ENCODE measurements around the gene NPHS1. TPM values are rescaled to one million over a fixed set of nuclear protein-coding genes. Genes with fewer than 3 reads are reported as not detected.
"Not testable (repeated sequence)": the region's sequence is repeated elsewhere in the genome, so short reads cannot be mapped to it uniquely, and the experiment has no call there.

Gene NPHS1
- total RNA-seq, result not detected in 2 replicates

DNA sequence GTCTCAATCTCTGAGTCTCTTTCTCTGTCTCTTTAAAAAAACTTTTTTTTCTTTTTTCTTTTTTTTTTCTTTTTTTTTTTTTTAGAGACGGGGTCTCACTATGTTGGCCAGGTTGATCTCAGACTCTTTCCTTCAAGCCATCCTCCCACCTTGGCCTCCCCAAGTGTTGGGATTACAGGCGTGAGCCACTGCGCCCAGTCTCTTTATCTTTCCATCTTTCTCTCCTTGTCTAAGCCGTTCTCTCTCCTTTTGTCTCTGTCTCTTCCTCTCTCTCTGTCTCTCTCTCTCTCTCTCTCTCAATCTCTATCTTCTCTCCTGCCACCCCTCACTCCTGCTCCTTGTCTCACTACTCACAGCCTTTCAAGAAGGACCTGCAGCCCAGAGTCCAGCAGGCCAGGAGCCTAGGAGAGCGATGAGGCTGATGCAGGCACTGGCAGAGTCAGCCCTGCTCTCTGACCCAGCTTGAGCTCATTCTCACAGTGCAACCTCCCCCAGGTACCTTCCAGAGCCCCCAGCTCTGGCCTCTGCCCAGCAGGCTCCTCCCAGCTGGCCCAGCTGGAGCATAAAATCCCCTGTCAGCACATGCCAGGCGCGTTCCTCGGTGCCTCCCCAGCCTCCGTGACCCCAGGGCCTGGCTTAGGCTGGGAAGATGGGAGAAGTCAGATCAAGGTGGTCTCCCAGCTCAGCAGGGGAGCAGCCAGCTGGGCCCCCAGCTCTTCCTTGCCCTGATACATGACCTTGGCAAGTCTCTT lies at the start of gene NPHS1:
Gene NPHS1 (minus strand): TSS at position 476 of the 752 bp plus-strand sequence. CDS start 667 bp downstream, outside the sequence.
- intact Hi-C loops (cut with micrococcal nuclease), result no loop called here

DNA sequence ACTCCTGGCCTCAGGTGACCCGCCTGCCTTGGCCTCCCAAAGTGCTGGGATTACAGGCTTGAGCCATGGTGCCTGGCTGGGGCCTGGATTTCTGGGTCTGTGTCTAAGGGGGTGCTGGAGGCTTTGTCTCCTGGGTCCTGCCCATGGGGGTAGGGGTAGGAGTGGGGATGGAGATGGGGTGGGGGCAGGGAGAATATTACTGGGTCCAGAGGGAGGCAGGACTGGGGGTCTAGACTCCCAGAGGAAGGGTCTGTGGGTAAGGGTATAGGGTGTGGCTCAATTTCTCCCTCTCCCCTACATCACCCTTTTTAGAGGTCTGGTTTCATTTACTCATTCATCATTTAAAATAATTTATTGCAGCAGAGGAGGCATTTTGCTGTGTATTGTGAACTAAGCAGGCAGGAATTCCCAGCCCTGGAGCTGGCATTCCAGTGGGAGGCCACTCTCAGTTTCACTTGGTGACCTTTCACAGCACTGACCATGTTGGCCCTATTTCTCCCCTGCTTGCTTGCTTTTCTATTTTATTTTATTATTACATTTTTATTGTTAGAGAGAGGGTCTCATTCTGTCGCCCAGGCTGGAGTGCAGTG lies 48.8 kb upstream of the NPHS1 start:
- intact Hi-C loops (cut with micrococcal nuclease), result loop anchor here (5.0 kb wide), 1 partner anchor 189 kb away; no protein-coding TSS in a partner anchor

DNA sequence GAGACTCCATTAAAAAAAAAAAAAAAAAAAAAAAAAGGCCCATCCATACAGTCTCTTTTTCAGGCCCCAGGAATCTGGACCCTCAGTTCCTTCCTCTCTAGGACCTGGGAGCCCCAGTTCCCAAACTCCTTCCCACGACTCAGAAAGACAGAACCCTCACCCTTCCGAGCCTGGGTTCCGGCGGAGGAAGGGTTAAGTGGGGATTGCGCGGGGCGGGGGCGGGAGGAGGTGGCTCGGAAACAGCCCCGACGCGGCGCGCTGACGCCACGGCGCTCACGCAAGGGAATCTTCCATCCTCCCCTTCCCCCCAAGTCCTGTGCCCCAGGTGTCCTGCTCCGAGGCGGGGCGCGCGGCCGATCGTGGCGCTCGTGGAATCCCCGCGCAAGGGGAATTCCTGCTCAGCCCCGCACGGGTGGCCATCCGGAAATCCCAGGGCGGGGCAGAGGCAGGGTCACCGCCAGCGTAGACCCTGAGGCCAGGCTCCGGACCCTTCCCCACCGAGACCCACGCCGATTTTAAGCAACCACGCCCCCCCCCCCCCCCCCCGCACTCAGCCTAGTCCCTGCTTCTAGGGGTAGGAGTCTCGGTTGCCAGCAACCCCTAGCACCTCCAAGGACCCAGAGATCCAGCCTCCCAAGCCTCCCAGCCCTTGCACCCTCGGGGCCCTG lies 47.4 kb upstream of the NPHS1 start:
- intact Hi-C loops (cut with micrococcal nuclease), result loop anchor here (1.0 to 5.0 kb wide), 3 partner anchors 17 to 187 kb away; no protein-coding TSS in a partner anchor

DNA sequence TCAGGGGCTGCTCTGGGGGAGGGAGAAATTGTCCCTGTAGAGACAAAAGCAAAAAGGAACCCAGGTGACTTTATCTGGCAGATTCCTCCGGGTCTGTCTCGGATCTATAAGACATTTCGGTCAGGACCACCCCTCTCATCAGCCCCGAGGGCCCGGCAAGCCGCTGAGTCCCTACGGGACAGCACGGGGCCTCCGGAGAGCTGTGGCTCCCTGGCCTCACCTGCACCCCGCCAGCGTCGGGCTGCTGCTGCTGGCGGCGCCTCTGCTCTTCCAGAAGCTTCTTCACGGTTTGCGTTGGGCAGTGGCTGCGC lies 46.1 kb upstream of the NPHS1 start:
- intact Hi-C loops (cut with micrococcal nuclease), result loop anchor here (2.0 kb wide), 1 partner anchor 16 kb away; no protein-coding TSS in a partner anchor

DNA sequence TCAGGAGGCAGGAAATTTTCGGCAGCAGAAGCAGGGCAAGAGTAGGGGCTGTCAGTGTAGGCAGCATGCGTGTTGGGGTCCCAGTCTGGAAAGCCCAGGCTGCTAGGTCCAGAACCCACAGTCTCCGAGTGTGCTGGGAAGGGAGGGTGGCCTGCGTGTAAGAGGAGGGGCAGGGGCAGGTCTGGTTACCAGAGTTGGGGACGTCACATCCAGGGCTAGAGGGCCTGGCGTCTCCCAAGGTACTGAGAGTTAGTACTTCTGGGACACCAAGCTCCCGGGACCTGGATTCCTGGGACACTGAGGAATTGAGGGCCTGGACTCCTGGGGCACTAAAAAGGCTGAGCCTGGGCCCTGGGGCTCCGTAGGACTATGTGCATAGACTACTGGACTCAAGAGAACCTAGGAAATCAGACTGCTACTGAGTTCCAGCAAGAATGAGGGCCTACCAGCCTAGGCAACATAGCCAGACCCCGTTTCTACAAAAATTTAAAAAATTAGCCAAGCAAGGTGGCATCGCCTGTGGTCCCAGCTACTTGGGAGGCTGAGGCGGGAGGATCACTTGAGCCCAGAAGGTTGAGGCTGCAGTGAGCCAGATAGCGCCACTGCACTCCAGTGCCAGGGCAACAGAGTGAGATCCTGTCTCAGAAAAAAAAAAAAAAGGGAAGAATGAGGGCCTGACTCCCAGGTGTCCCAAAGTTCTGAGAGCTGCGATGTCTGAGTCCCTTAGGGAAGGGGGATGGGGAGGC lies 45.6 kb upstream of the NPHS1 start:
- intact Hi-C loops (cut with micrococcal nuclease), result loop anchor here (2.0 kb wide), 1 partner anchor 15 kb away; no protein-coding TSS in a partner anchor

- intact Hi-C loops (cut with micrococcal nuclease), result no loop called here
Observed at GRCh38 chr19:35896643-35897040, 44.3 kb upstream of the NPHS1 start.

- intact Hi-C loops (cut with micrococcal nuclease), result no loop called here
Observed at GRCh38 chr19:35895911-35896642, 43.8 kb upstream of the NPHS1 start.

DNA sequence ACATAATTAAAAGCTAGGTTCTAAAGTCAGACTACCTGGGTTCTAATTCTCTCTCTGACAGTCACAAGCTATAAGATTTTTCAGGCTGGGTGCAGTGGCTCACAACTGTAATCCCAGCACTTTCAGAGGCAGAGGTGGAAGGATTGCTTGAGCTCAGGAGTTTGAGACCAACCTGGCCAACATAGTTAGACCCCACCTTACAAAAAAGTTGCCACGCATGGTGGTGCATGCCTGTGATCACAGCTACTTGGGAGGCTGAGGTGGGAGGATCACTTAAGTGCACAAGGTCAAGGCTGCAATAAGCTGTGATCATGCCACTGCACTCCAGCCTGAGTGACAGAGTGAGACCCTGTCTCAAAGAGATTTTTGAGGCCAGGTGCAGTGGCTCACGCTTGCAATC lies 42.0 kb upstream of the NPHS1 start:
- intact Hi-C loops (cut with micrococcal nuclease), result no loop called here

DNA sequence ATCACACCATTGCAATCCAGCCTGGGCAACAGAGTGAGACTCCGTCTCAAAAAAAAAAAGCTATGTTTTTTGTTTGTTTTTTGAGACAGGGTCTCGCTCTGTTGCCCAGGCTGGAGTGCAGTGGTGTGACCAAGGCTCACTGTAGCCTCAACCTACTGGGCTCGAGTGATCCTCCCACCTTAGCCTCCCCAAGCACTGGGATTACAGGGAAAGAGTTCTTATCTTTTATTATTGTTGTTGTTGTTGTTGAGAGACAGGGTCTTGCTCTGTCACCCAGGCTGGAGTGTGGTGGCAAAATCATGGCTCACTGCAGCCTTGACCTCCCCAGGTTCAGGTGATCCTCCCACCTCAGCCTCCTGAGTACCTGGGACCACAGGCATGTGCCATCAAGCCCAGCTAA lies 39.5 kb upstream of the NPHS1 start:
- intact Hi-C loops (cut with micrococcal nuclease), result not testable (repeated sequence)

DNA sequence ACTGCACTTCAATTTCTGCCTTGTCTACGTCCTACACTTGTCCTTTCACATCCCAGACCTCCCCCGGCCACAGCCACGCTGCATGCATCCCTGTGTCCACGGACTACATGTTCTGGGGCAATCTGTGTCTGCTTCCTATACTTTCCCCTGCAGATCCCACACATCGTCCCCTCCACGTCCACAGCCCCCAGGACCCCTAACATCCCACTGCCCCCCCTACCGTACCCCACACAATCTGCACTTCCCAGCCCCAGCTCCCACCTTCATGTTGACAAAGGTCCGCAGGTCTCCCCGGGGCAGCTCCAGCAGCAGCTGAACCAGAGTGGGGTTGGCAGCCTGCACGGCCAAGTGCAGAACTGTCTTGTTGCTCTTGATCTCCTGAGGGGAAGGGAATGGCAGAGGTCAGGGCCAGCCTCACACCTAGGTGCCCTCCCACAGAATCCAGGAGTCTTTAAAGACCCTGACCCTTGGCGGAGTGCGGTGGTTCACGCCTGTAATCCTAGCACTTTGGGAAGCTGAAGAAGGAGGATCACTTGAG lies 37.9 kb upstream of the NPHS1 start:
- intact Hi-C loops (cut with micrococcal nuclease), result no loop called here

DNA sequence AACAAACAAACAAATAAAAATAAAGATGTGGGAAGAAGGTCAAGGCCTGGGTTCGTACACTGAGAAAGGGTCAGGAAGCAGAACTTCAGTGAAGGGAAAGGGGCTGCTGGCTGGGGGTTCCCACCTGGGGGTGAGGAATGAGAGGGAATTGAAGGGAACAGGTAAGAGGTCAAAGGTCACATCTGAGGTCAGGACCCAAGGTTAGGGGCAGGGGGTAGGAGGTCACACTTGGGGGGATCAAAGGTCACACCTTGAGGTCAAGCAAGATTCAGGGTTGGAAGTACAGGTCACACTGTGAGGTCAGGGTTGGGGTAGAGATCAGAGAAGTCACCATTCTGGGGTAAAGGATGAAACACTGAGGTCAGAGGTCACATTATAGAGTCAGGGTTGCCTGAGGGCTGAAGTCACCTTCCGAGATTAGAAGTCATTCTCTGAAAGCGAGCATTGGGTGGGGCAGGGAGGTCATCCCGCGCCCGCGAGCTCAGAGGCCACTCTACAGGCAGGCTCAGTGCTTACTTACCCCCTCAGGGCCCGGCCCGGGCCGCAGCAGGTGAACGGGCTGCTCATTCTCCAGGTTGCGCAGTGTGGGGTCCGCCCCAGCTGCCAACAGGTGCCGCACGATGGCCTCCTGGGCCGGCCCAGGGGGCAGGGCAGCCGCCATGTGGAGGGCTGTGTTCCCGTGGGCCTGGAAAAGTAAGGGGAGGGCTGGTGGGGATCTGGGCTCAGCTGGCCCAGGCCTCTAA lies 37.2 kb upstream of the NPHS1 start:
- intact Hi-C loops (cut with micrococcal nuclease), result no loop called here

DNA sequence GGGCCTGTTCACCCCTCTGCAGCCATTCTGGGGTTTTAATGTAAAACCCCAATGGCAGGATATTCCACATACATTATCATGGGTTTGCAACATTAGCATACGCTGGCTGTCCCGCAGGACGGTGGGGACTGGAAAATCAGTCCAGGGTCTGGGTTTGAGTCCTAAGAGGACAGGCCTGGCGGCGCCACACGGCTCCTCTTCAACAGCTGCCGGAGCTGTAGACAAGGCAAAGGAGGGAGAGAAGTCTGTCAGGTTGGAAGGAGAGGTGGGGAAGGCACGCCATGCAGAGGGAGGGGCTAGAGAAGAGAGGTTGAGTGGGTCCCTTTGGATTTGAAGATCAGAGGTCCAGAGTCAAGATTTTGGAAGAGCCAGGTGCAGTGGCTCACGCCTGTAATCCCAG lies 36.1 kb upstream of the NPHS1 start:
- intact Hi-C loops (cut with micrococcal nuclease), result no loop called here

DNA sequence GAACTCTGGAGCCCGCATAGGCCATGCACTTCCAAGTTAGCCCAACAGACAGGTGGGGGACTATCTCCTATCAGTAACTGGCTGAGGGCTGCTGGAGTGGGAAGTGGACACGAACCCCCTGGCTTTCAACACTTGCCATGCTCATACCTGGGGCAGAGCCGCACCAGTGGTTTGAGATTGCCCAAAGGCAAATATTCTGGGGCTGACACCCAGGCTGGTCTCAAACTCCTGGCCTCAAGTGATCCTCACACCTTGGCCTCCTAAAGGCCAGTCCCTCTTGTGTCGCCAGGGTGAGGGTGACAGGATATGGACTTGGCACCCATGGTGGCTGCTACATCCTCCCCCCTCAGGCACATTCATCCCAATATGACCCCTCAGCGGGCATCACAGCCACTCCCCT lies 34.9 kb upstream of the NPHS1 start:
- intact Hi-C loops (cut with micrococcal nuclease), result no loop called here

DNA sequence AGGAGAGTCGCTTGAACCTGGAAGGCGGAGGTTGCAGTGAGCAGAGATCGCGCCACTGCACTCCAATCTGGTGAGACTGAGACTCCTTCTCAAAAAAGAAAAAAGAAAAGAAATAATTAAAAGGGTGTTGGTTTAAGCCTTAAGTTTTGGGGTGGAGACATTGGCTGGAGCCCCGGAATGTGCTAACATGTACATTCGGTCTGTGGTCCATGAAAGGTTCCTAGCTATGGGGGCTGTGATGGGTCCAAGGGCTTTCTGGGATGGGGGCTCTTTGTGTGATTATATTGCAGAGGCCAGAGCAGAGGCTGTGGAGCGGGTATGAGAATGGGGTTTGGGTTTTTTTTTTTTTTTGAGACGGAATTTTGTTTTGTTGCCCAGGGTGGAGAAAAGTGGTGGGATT lies 33.6 kb upstream of the NPHS1 start:
- intact Hi-C loops (cut with micrococcal nuclease), result no loop called here

DNA sequence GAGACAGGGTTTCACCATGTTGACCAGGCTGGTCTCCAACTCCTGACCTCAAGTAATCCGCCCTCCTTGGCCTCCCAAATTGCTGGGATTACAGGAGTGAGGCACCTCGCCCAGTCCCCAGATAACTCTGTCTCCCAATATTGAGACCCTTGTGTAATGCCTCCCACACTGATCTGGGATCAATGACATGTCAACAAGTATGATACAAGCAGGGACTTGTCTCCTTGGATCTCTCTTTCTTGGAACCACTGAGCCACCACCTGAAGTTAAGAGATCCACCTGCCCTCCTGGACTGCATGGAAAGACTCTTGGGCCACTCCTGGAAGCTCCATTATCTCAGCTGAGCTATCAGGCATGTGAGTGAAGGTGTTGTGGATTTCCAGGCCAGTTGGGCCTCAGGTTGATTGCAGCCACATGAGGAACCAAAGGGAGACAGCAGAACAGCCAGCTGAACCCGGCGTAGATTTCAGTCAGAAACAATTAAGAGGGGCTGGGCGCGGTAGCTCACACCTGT lies 33.0 kb upstream of the NPHS1 start:
- intact Hi-C loops (cut with micrococcal nuclease), result no loop called here

DNA sequence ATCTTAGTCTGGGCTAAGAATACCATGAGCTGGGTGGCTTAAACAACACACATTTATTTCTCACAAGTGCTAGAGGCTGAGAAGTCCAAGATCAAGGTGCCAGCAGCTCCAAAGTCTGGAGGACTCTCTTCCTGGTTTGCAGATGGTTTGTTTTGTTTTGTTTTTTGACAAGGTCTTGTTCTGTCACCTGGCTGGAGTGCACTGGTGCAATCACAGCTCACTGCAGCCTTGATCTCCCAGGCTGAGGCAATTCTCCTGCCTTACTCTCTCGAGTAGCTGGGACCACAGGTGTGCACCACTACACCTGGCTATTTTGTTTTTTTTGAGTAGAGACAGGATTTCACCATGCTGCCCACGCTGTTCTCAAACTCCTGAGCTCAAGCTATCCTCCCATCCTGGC lies 31.6 kb upstream of the NPHS1 start:
- intact Hi-C loops (cut with micrococcal nuclease), result loop anchor here (2.0 kb wide), 1 partner anchor 15 kb away; no protein-coding TSS in a partner anchor

DNA sequence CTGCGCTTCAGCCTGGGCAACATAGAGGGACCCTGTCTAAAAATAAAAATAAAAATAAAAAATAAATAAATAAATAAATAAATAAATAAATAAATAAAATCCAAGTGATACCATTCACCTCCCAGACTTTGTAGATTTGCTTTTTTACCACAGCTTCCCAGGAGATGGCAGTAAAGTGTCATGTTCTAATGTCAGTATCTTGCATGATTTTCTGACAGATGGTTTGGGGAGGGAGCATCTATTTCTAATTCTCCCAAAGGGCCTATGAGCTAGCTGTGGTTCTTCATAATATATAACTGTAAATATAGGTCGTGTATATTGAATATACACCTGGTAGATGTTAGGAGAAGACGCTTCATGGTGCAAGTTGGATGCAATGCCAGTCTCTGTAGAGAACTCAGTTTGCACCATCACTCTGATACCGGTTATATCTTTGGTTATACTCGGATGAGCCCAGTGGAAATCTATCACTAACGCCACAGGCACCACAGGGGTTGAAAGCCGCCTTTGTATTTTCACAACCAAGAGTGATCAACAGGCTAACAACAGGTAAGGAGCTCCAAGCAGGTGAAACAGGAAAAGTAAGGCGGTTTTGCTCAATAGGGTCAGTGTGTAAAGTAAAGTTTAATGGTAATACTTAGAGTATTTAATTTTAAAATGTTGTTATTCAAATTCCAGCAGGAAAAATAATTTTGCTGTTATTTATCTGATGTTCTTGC lies 30.0 kb upstream of the NPHS1 start:
- intact Hi-C loops (cut with micrococcal nuclease), result loop anchor here (1.0 to 2.0 kb wide), 3 partner anchors 17 to 54 kb away; partner anchors contain the start of gene LRFN3

DNA sequence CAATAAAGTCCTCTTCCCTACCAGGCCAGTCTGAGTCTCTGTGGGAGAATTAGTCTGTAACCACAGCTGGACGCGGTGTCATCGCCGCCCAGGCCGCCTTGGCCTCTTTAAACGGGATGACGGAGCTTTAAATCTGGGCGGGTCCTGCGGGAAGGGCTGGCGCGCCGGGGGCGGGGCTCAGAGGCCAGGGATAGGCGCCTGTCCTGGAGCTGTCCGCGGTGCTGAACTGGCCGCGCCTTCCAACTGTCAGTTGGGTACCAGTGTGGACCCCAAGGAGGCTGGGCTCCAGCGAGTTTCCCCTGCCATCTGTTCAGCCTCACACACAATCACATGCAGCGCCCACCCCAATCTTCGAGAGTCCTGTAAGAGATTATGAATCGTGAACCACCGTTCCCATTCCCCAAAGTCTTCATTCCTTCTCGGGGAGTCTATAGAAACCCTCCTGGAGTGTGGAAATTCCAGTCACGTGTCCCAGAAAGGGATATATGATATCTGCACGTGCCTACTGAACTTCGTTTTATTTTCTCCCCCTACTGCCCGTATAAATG lies 27.5 kb upstream of the NPHS1 start:
- intact Hi-C loops (cut with micrococcal nuclease), result no loop called here

- intact Hi-C loops (cut with micrococcal nuclease), result no loop called here
Observed at GRCh38 chr19:35879068-35879467, 26.8 kb upstream of the NPHS1 start.

Measured in T-helper 2 cell treated with Interferon-gamma antibody and Interleukin-4, amounts not matched to agents 100 ng/mL and 5 ng/mL, for 36 hours (primary cell).